Renal cortical epithelial cell (primary cell): ENCODE data around the gene IMP3. TPM values are rescaled to one million over a fixed set of nuclear protein-coding genes. Genes with fewer than 3 reads are reported as not detected.

Source experiments
- DNase-seq: peaks from one replicate; pipeline ENCODE4 v3.0.0-alpha.2; 2011; ENCODE audit warnings: low read depth
- total RNA-seq: library from RNA; depleted of rRNA; stranded (reverse); fragments of >200 nt; gene quantifications from 2 replicates; pipeline ENCODE4 v1.2.3, GENCODE V29; 2014

IMP3 gene
- total RNA-seq, 1 donor from 2014 or later, result 103 TPM

GRCh38 chr15:75672646-75673425, 32.8 kb upstream of the IMP3 start:
- DNase-seq, result no peak

- no peak for DNase-seq
Observed at GRCh38 chr15:75671730-75672602, 31.9 kb upstream of the IMP3 start.

GRCh38 chr15:75669879-75670212, 29.8 kb upstream of the IMP3 start:
- no peak for DNase-seq

GRCh38 chr15:75669191-75669878, 29.3 kb upstream of the IMP3 start:
- peak; percentile 65 for DNase-seq

DNA sequence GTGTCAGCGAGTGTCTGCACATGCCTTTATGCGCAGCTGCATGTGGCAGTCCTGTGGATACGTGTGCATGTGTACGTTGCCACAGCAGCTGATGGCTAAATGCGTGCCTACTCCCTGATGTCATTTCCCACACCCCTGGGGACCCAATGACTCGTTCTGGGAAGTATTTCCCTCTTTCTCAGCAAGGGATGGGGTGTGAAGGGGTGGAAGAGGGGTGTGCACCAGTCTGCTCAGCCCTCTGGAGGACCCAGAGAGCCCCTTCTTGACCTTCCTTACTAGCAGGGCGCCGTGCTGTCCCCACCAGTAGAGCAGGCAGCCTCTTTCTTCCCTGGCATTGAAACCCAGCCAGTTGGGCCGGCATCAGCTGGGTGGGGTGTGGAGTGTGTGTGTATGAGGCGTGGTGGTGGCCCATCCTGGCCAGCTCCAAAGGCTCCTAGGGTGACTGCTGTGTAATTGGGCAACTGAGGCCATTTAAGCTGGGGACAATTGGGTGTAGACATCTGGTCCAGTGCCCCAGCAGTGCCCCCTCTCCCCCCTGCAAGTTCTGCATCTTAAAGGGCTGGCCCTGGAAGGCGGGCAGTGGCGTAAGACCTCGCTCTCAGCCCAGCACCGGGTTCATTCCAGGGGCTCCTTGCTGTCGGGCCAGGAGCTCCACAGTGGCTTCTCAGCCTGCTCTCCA, 26.9 kb upstream of the IMP3 start:
- peak; percentile 86 for DNase-seq

- DNase-seq, result no peak
Observed at GRCh38 chr15:75663931-75664421, 24.0 kb upstream of the IMP3 start.

GRCh38 chr15:75662823-75663519, 22.9 kb upstream of the IMP3 start:
- DNase-seq, result no peak

DNA sequence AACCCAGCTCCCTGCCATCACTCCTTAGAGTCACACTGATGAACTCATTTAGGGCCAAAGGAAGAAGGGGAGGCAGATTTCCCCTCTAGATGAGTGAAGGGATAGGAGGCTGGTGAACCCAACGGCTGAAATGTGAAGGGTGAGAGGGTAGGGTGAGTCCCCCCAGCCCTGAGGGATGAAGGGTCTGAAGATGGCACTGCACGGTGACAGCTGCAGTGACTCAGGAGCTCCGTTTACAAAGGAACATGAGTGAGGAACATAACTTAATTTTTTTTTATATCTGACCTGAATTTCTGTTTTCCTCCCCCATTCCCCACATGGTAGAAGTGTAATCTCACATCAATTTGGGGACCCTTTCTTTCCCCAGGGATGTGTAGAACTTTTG, 21.7 kb upstream of the IMP3 start:
- no peak for DNase-seq

DNA sequence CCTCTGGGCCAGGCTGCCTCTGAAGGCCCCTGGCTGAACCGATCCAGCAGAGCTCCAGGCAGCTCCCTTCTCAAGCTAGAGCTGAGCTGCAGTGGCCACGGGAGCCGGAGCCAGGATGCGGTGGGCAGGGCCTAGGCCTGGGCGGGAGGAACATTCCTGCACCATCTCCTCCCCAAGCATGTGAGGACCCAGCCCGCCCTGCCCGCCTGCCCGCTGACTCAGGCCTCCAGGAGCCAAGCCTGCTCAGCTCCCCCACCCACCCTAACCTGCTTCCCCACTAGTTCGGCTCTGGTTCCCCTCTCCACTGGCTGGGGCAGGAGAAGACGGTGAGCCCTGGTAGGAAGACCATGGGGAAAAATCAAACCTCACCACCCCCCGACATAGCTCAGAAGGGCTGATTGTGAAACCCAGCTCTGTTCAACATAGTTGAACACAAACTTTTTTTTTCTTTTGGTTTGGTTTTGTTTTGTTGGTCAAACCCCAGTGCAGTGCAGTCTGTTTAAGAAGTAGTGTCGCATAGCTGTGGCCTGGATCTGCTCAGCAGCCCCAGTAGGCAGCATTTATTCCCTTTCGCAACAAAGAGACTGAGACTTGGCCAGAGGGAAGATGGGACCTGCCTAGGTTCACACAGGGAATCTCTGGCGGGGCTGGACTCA, 21.2 kb upstream of the IMP3 start:
- DNase-seq, result peak; percentile 86

- DNase-seq, result no peak
Observed at GRCh38 chr15:75659928-75660645, 20.1 kb upstream of the IMP3 start.

DNA sequence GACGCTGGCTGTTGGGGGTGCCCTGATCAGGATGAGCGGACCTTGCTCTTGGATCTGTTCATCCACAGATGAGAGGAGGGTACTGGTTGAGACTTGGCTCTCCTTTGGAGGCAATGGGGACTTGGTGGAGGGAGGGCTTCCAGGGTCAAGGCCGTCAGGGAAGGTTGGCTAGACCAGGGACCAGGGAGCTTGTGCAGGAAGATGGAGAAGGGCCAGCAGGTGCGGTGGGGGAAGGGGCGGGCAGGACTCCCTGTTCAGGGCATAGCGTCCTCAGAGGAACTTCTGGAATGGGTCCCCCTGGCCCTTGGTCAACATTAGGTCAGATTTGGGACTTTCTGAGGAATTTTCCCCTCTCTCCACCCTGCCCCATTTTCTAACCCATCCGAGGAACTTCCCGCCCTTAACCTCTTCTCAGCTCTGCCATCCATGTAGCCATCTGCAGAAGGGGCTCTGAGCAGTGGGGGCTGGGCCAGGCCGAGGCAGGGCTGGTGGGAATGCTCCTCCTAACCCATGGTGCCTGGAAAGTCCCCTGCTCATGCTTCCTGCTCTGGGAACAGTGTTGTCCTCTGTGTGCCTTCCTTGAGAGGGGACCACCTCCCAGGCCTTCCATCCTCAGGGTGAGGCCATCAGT, 19.2 kb upstream of the IMP3 start:
- no peak for DNase-seq

GRCh38 chr15:75656813-75657212, 16.8 kb upstream of the IMP3 start:
- no peak for DNase-seq

- DNase-seq, result no peak
Observed at GRCh38 chr15:75656331-75656730, 16.3 kb upstream of the IMP3 start.

DNA sequence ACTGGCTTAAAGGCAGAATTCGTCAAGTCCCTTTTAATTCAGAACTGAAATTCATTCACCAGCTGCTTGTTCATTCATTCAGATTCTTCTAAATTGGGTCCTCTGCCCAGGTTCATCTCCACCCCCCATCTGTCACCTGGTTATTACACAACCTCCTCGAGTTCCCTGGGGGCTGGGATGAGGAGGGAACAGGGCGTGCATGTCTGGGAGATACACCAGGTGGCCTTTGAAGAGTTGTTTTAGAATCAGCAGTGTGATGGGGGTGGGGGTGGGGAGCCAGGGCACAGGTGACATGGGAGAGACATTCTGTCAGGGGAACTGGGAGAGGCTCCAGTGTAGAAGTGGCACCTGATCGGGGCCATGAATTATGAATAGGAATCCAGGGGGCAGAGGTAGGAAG, 15.9 kb upstream of the IMP3 start:
- no peak for DNase-seq

- no peak for DNase-seq
Observed at GRCh38 chr15:75654201-75654907, 14.3 kb upstream of the IMP3 start.

- DNase-seq, result no peak
Observed at GRCh38 chr15:75653347-75653913, 13.4 kb upstream of the IMP3 start.

DNA sequence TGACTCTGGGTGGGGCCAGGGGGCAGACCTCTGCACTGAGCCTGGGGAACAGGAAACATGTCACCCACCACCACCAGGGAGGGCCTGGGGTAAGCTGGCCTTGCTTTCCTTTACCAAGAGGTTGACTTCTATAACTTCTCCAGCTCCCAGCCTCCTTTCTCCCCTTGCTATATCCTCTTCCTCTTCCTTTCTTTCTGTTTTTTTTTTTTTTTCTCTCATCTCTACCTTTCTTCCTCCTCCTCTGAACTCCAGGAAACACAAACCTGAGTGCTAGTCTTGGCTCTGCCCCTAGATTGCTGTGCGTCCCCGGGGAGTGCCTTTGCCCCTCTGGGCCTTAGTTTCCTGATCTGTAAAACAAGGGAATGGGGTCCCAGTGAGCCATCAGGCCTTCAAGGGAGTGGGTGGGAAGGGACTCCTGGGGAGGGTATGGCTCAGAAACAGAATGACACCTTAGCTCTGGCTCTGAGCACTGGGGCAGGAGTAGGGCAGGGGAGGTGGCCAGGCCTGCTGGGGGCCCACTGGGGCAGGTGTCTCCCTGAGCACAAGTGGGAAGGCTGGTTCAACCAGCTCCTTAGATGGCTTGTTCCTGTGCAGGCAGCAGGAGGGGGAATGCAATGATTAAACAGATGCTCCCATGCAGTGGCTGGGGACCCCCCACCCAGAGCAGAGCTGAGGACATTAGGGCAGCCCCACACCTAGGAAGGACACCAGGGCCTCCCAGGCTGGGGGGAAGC, 12.0 kb upstream of the IMP3 start:
- DNase-seq, result no peak
